Esophagus squamous epithelium (tissue), 4 donors: Measurements from ENCODE around the gene PRAMEF18.
"Not testable (repeated sequence)": the region's sequence is repeated elsewhere in the genome, so short reads cannot be mapped to it uniquely, and the experiment has no call there.

Experiments used
- CTCF ChIP-seq, 6 experiments: fragments of 450-650 bp in 4 of 6; fragments of 200-600 bp in 2 of 6; sonication (generic) in 2 of 6; IDR thresholded peaks; one replicate each; pipeline ENCODE4 v1.5.1; 2016 to 2019; ENCODE audit warnings: antibody characterized with exemption in 6 of 6, mild to moderate bottlenecking in 4 of 6, moderate library complexity in 4 of 6
- POLR2A ChIP-seq, 4 donors: fragments of 450-650 bp; IDR thresholded peaks; one replicate each; pipeline ENCODE4 v1.6.1; 2017; ENCODE audit warnings: antibody characterized with exemption in 4 of 4, mild to moderate bottlenecking in 4 of 4, moderate library complexity in 3 of 4

- TF ChIP-seq CTCF, POLR2A (IDR thresholded peaks at IDR 0.05): not testable (repeated sequence)
These were observed 20.6 kb upstream of the PRAMEF18 start for GRCh38 chr1:13246554-13246871.
